ENCODE measurements around the gene PLEKHB2.
"Not testable (repeated sequence)": the region's sequence is repeated elsewhere in the genome, so short reads cannot be mapped to it uniquely, and the experiment has no call there.

The PLEKHB2 gene

GRCh38 chr2:131093006-131093695, 12.0 kb upstream of the PLEKHB2 start, which contains the start of gene FAM168B:
Gene FAM168B (minus strand): TSS chr2:131093460. CDS start chr2:131082646, 10,814 bp downstream.
- Histone ChIP-seq H3K4me3 (peak within 1 kb of the TSS; percentile 58 to 88 (median 81)), H3K27ac (peak within 1 kb of the TSS; percentile 83 to 98 (median 95))

- H3K27ac ChIP-seq = peak overlapping the region; percentile 83 to 98 (median 95)
Observed at GRCh38 chr2:131093696-131094462, 11.3 kb upstream of the PLEKHB2 start.

DNA sequence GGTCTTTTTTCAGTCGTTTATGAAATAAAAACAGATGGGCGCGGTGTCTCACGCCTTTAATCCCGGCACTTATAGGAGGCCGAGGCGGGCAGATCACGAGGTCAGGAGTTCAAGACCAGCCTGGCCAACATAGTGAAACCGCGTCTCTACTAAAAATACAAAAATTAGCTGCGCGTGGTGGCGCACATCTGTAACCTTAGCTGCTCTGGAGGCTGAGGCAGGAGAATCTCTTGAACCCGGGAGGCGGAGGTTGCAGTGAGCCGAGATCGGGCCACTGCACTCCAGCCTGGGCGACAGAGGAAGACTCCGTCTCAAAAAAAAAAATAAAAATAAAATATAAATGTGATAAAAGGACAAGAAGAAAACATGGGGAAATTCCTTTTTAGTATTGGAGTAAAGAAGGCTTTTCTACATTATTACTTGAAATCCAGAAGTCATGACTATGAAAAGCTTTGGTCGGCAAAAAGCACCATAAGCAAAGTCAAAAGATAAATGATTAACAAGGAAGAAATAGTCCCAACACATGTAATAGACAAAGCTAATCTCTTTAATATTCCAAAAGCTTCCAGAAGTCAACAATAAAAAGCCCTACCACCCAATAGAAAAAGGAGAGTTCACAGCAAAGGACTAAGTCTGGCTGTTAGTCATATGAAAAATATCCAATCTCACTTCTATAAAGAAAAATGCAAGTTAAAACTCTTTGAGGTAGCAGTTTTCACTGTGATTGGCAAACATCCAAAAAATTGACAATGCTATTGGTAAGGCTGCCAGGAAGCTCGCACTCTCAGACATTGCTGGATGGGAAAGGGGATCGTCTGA, 10.5 kb upstream of the PLEKHB2 start:
- no peak overlapping the region for H3K4me3 ChIP-seq
- peak overlapping the region in 2 of 21 experiments; percentile 91 to 97 for H3K27ac ChIP-seq

More at GRCh38 chr2:131093696-131094462, 11.3 kb upstream of the PLEKHB2 start:
- peak overlapping the region; percentile 58 to 88 (median 81) for H3K4me3 ChIP-seq

DNA sequence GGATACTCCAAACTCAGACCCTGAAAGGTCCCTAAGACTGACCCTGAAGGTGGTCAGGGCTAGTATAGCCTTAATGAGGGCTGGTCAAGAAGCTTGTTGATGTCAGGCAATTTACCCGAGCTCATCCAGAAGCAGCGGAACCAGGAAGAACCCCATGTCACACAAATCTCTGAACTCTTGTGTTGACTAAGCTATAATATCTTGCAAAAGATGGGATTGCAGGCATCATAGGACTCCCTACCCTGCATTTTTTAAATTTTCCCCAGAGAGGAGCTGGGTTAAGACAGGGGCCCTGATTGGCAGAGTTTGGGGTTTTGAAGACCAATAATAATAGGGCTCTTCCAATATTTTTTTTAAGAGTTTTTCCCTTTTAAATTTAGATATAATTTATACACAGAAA, 2.0 kb upstream of the PLEKHB2 start:
- H3K27ac ChIP-seq = peak overlapping the region in 3 of 21 experiments; percentile 44 to 99 (median 97)
- no peak overlapping the region for H3K4me3 ChIP-seq

- peak overlapping the region; percentile 70 to 99 (median 91) for H3K4me3 ChIP-seq
- H3K27ac ChIP-seq = peak overlapping the region; percentile 42 to 99 (median 94)
Observed at GRCh38 chr2:131104487-131105155, 515 bp upstream of the PLEKHB2 start.

GRCh38 chr2:131105950-131106801, 1.0 kb downstream of the PLEKHB2 start:
- H3K4me3 ChIP-seq = peak overlapping the region; percentile 70 to 99 (median 91)
- H3K27ac ChIP-seq = peak overlapping the region; percentile 77 to 99 (median 94)

GRCh38 chr2:131112529-131112928, 7.4 kb downstream of the PLEKHB2 start:
- H3K27ac ChIP-seq = no peak overlapping the region
- H3K4me3 ChIP-seq = no peak overlapping the region

DNA sequence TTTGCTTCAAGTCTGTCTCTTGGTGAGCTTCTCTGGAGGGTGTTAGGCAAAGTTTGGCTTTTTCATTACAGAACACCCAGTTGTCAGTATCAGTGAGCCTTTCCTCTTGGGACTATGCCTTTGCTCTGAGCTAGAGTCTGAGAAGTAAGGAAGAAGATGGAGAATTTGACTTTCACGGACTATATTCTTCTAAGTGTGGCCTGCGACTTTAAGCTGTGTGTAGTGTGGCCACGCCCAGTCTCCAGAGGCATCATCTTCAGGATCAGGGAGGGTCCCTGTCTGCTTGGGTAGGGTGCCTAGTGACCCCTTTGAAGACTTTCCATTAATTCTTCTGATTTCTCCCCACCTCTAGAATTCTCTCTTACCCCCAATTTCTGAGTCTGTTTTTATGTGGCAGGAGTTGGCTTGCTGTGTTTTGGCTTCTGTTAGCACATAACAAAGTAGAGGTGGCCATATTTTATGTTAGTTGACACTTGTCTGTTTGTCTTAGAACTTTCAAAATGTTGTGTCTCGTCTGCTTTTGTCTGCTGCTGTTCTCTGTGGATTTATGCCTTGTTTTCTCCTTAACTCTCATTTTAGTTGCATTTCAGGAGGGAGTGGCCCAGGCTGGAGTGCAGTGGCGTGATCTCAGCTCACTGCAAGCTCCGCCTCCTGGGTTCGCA, 8.6 kb downstream of the PLEKHB2 start:
- no peak overlapping the region for H3K27ac ChIP-seq
- H3K4me3 ChIP-seq = no peak overlapping the region

- H3K4me3 ChIP-seq, H3K27ac ChIP-seq: not testable (repeated sequence)
Observed at GRCh38 chr2:131114950-131115349, 9.8 kb downstream of the PLEKHB2 start.

- Histone ChIP-seq H3K4me3 (no peak overlapping the region), H3K27ac (no peak overlapping the region)
Observed at GRCh38 chr2:131115752-131116151, 10.6 kb downstream of the PLEKHB2 start.

DNA sequence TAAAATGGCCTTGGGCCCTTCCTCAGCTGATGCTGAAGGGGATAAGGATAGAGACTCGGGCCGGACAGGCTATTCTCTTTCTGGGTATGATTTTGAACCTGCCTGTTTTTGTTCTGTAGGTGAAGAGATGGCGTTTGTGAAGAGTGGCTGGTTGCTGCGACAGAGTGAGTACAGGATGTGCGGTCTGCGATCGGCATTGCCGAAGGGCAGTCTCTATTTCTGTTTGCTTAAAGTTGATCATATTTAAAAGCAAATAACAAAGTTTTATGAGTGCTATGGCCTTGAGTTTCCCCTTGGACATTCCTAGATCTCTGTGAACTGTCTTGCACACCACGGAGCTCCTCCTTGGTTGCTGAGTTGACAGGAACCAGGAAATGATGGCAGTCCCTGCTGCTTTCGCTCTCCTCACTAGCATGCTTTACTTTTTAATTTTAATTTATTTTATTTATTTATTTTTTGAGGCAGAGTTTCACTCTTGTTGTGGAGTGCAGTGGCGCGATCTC, 15.7 kb downstream of the PLEKHB2 start:
- Histone ChIP-seq H3K27ac (no peak overlapping the region), H3K4me3 (no peak overlapping the region)

GRCh38 chr2:131121464-131121863, 16.3 kb downstream of the PLEKHB2 start:
- no peak overlapping the region for H3K27ac ChIP-seq
- H3K4me3 ChIP-seq = no peak overlapping the region

GRCh38 chr2:131122496-131122895, 17.4 kb downstream of the PLEKHB2 start:
- no peak overlapping the region for H3K4me3 ChIP-seq

DNA sequence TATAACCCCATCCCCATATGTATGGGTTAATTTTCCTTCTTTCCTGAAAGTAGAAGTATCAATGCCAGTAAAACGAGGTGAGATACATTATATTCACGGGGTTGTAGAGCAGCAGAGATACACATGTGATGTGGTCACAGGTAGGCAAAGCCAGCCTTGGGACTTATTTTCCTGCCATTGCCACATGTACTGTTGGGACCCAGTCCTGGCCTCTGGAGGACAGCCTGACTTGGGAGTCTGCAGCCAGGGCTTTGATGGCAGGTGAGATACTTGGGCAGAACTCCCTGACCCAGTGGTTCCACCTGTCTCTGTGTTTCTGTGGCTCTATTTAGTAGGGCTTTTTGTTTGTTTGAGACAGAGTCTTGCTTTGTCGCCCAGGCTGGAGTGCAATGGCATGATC, 18.1 kb downstream of the PLEKHB2 start:
- no peak overlapping the region for H3K27ac ChIP-seq
- H3K4me3 ChIP-seq = no peak overlapping the region

More at GRCh38 chr2:131122496-131122895, 17.4 kb downstream of the PLEKHB2 start:
- no peak overlapping the region for H3K27ac ChIP-seq

DNA sequence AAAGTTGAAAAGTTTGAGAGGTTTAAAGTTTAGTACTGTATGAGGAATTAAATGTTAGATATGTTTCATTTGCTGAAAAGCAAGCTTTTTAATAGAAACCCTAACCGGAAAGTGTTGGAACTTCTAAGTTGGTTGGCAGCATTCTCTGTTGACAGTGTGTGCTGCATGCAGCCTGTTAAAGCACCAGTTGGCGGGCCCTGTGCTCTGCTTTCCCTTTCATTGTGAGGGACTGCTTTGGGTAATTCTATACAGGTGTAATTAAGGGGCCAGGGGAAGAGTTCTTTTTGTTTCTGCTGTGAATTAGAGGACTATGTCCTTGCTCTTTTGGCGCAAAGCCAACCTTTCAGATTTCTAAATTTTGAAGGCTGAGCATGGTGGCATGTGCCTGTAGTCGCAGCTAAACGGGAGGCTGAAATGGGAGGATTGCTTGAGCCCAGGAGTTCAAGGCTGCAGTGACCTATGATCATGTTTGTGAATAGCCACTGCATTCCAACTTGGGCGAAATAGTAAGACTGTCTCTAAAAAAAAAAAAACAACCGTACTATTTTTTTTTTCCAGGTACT, 20.1 kb downstream of the PLEKHB2 start:
- no peak overlapping the region for H3K4me3 ChIP-seq
- no peak overlapping the region for H3K27ac ChIP-seq

DNA sequence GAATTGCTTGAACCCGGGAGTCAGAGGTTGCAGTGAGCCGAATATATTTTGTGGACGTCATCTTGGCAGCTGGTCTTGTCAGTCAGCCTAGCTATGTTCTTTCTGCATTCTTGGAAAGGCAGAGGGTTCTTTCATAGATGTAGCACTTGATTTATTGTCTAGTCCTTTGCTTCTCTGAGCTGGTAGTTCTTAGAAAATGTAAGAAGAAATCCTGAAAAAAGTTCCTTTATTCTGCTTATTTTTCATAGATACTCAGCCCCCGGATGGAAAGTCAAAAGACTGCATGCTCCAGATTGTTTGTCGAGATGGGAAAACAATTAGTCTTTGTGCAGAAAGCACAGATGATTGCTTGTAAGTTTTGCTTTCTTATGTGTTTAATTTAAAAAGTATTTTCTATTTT, 21.3 kb downstream of the PLEKHB2 start:
- no peak overlapping the region for H3K4me3 ChIP-seq
- no peak overlapping the region for H3K27ac ChIP-seq

GRCh38 chr2:131127076-131127475, 21.9 kb downstream of the PLEKHB2 start:
- H3K27ac ChIP-seq = no peak overlapping the region
- H3K4me3 ChIP-seq = no peak overlapping the region

- H3K27ac ChIP-seq = no peak overlapping the region
- H3K4me3 ChIP-seq = no peak overlapping the region
Observed at GRCh38 chr2:131127981-131128380, 22.8 kb downstream of the PLEKHB2 start.

Data from skin epidermis (tissue), 12 donors.